ENCODE data around the gene ZNF396.

GRCh38 chr18:35379421-35379820 is 2.3 kb upstream of the ZNF396 start:
- TF ChIP-seq, protein P1, sequence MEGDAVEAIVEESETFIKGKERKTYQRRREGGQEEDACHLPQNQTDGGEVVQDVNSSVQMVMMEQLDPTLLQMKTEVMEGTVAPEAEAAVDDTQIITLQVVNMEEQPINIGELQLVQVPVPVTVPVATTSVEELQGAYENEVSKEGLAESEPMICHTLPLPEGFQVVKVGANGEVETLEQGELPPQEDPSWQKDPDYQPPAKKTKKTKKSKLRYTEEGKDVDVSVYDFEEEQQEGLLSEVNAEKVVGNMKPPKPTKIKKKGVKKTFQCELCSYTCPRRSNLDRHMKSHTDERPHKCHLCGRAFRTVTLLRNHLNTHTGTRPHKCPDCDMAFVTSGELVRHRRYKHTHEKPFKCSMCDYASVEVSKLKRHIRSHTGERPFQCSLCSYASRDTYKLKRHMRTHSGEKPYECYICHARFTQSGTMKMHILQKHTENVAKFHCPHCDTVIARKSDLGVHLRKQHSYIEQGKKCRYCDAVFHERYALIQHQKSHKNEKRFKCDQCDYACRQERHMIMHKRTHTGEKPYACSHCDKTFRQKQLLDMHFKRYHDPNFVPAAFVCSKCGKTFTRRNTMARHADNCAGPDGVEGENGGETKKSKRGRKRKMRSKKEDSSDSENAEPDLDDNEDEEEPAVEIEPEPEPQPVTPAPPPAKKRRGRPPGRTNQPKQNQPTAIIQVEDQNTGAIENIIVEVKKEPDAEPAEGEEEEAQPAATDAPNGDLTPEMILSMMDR (IDR thresholded peaks at IDR 0.05; ENCODE audit: insufficient read depth, low read length, poor library complexity, severe bottlenecking), result no peak
- TF ChIP-seq EZH2phosphoT487 (conservative IDR thresholded peaks at IDR 0.05; ENCODE audit: low read length), result no peak

Data from SU-DHL-6 (cell line).